ENCODE data around the gene PPT2. TPM values are rescaled to one million over a fixed set of nuclear protein-coding genes. Genes with fewer than 3 reads are reported as not detected.
"Not testable (repeated sequence)": the region's sequence is repeated elsewhere in the genome, so short reads cannot be mapped to it uniquely, and the experiment has no call there.

PPT2 gene
- total RNA-seq, 1 donor from 2014 or later = 58.6 TPM

- TF ChIP-seq CTCF (IDR thresholded peaks at IDR 0.05; ENCODE audit: unreplicated experiment) = no peak
- H3K9me3 Mint-ChIP-seq = peaks cover 8% of the 10 kb centered on the region
- H3K36me3 Mint-ChIP-seq = no peaks in the 10 kb centered on the region
- H3K27me3 Mint-ChIP-seq (ENCODE audit: low read depth) = peaks cover 22% of the 10 kb centered on the region
- no peak for DNase-seq (ENCODE audit: low spot score in 2 of 2, unreplicated experiment in 2 of 2)
- no peak overlapping the region for H3K27ac Mint-ChIP-seq
- H3K4me3 Mint-ChIP-seq = no peak overlapping the region
- H3K4me1 Mint-ChIP-seq = peaks cover 2% of the 10 kb centered on the region
These were observed 50.4 kb downstream of the PPT2 start for GRCh38 chr6:32204268-32204715.

GRCh38 chr6:32208996-32209395 lies 55.1 kb downstream of the PPT2 start:
- Mint-ChIP-seq H3K27me3 (ENCODE audit: low read depth) (peaks cover 20% of the 10 kb centered on the region), H3K4me1 (no peaks in the 10 kb centered on the region), H3K4me3 (no peak overlapping the region), H3K36me3 (no peaks in the 10 kb centered on the region), H3K9me3 (peaks cover 8% of the 10 kb centered on the region), H3K27ac (no peak overlapping the region)
- TF ChIP-seq CTCF (IDR thresholded peaks at IDR 0.05; ENCODE audit: unreplicated experiment) = no peak
- DNase-seq (ENCODE audit: low spot score in 2 of 2, unreplicated experiment in 2 of 2) = no peak

GRCh38 chr6:32210191-32210601 lies 56.3 kb downstream of the PPT2 start:
- no peaks in the 10 kb centered on the region for H3K36me3 Mint-ChIP-seq
- H3K9me3 Mint-ChIP-seq = peaks cover 8% of the 10 kb centered on the region
- H3K27ac Mint-ChIP-seq = no peak overlapping the region
- no peaks in the 10 kb centered on the region for H3K4me1 Mint-ChIP-seq
- peaks cover 19% of the 10 kb centered on the region for H3K27me3 Mint-ChIP-seq (ENCODE audit: low read depth)
- TF ChIP-seq CTCF (IDR thresholded peaks at IDR 0.05; ENCODE audit: unreplicated experiment) = no peak
- no peak overlapping the region for H3K4me3 Mint-ChIP-seq
- DNase-seq (ENCODE audit: low spot score in 2 of 2, unreplicated experiment in 2 of 2) = no peak

DNA sequence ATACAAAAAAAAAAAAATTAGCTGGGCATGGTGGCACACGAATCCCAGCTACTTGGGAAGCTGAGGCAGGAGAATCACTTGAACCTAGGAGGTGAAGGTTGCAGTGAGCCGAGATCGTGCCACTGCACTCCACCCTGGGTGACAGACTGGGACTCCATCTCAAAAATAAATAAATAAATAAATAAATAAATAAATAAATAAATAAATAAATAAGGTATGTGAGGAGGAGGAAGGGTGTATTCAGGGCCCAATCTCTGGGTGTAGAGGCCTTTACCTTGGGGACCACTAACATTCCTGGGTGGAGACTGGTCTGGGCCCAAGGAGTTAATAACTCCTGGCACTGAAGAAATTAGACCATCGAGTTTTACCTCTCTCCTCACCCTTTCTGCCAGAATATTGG lies 57.5 kb downstream of the PPT2 start:
- H3K4me1 Mint-ChIP-seq; DNase-seq (ENCODE audit: low spot score in 2 of 2, unreplicated experiment in 2 of 2); H3K27ac Mint-ChIP-seq; H3K36me3 Mint-ChIP-seq; H3K9me3 Mint-ChIP-seq; H3K4me3 Mint-ChIP-seq: not testable (repeated sequence)
- H3K27me3 Mint-ChIP-seq (ENCODE audit: low read depth) = peaks cover 25% of the 10 kb centered on the region

GRCh38 chr6:32212076-32212760 lies 58.3 kb downstream of the PPT2 start:
- no peak overlapping the region for H3K4me3 Mint-ChIP-seq
- no peak for TF ChIP-seq CTCF (IDR thresholded peaks at IDR 0.05; ENCODE audit: unreplicated experiment)
- H3K4me1 Mint-ChIP-seq = no peaks in the 10 kb centered on the region
- H3K9me3 Mint-ChIP-seq = no peaks in the 10 kb centered on the region
- no peaks in the 10 kb centered on the region for H3K36me3 Mint-ChIP-seq
- no peak overlapping the region for H3K27ac Mint-ChIP-seq
- DNase-seq (ENCODE audit: low spot score in 2 of 2, unreplicated experiment in 2 of 2) = no peak
- H3K27me3 Mint-ChIP-seq (ENCODE audit: low read depth) = peaks cover 29% of the 10 kb centered on the region

Small RNAs within 50 kb of the gene (microRNA-seq; reads per million reads assigned to microRNA genes)
- 7.0 reads per million, percentile 26 among the genes with 10 or more reads in this experiment for gene MIR6721
- gene MIR6833 = 1.2 reads per million

Other genes starting within 250 kb of the PPT2 start
- 1.6 to 2.9 TPM (median 2.7 TPM) in 3 replicates for gene C2, start 226.4 kb upstream of the PPT2 start, total RNA-seq
- gene CFB, start 208.0 kb upstream of the PPT2 start, total RNA-seq = 1.4 to 2.4 TPM (median 1.8 TPM) in 3 replicates
- gene NELFE, start 195.2 kb upstream of the PPT2 start, total RNA-seq = 55.5 to 60.0 TPM (median 59.8 TPM) in 3 replicates
- 78.6 to 84.3 TPM (median 82.0 TPM) in 3 replicates for gene SKIC2, start 195.0 kb upstream of the PPT2 start, total RNA-seq
- gene DXO, start 182.0 kb upstream of the PPT2 start, total RNA-seq = 25.2 to 28.1 TPM (median 26.1 TPM) in 3 replicates
- 12.0 to 15.3 TPM (median 12.3 TPM) in 3 replicates for gene C4A, start 172.1 kb upstream of the PPT2 start, total RNA-seq
- gene C4B, start 139.3 kb upstream of the PPT2 start, total RNA-seq = 10.4 to 12.5 TPM (median 11.5 TPM) in 3 replicates
- 0.58 to 1.2 TPM (median 0.91 TPM) in 3 replicates for gene CYP21A2, start 115.7 kb upstream of the PPT2 start, total RNA-seq
- gene TNXB, start 44.8 kb upstream of the PPT2 start, total RNA-seq = 10.8 to 13.9 TPM (median 13.6 TPM) in 3 replicates
- 95.8 to 99.8 TPM (median 96.3 TPM) in 3 replicates for gene ATF6B, start 25.9 kb upstream of the PPT2 start, total RNA-seq
- 5.4 to 6.0 TPM (median 6.0 TPM) in 3 replicates for gene FKBPL, start 23.9 kb upstream of the PPT2 start, total RNA-seq
- 3.0 to 4.5 TPM (median 3.4 TPM) in 3 replicates for gene PRRT1, start 2.2 kb upstream of the PPT2 start, total RNA-seq
- 45.7 to 48.3 TPM (median 45.7 TPM) in 3 replicates for gene EGFL8, start 10.5 kb downstream of the PPT2 start, total RNA-seq
- gene AGPAT1, start 21.9 kb downstream of the PPT2 start, total RNA-seq = 63.2 to 69.0 TPM (median 64.6 TPM) in 3 replicates
- 60.7 to 62.8 TPM (median 62.1 TPM) in 3 replicates for gene RNF5, start 24.3 kb downstream of the PPT2 start, total RNA-seq
- 23.7 to 28.1 TPM (median 27.5 TPM) in 3 replicates for gene AGER, start 30.1 kb downstream of the PPT2 start, total RNA-seq
- gene PBX2, start 36.1 kb downstream of the PPT2 start, total RNA-seq = 236 to 250 TPM (median 246 TPM) in 3 replicates
- gene GPSM3, start 38.5 kb downstream of the PPT2 start, total RNA-seq = 7.6 to 10.1 TPM (median 8.6 TPM) in 3 replicates
- gene NOTCH4, start 69.9 kb downstream of the PPT2 start, total RNA-seq = 2.3 to 2.6 TPM (median 2.5 TPM) in 3 replicates
- not detected in 3 replicates for gene TSBP1, start 217.8 kb downstream of the PPT2 start, total RNA-seq

Data from mesothelial cell of epicardium (in vitro differentiated cells).